Esophagus squamous epithelium (tissue), 5 donors: ENCODE measurements around the gene CMBL. TPM values are rescaled to one million over a fixed set of nuclear protein-coding genes. Genes with fewer than 3 reads are reported as not detected.
A peak's percentile ranks its signal among the peaks of the same experiment; 100 is the strongest.

Source experiments
- DNase-seq: peaks from one replicate; lab custom pipeline; 2025; lab: John Stamatoyannopoulos, UW
- H3K27ac ChIP-seq, 4 donors: fragments of 200-600 bp; sonication (generic); one replicate each; pipeline ENCODE4 v1.5.1; 2016 to 2019; ENCODE audit warnings: mild to moderate bottlenecking in 1 of 4
- H3K27me3 ChIP-seq, 4 donors: fragments of 200-600 bp; sonication (generic); 1 replicate in 3 of 4; 2 replicates in 1 of 4; pipeline versions ENCODE4 v1.5.1 to v1.6.0; 2017 to 2021; ENCODE audit warnings: antibody characterized with exemption in 1 of 4
- H3K36me3 ChIP-seq, 3 donors: fragments of 200-600 bp; sonication (generic); one replicate each; pipeline ENCODE4 v1.5.1; 2016 to 2019
- H3K4me1 ChIP-seq, 3 donors: fragments of 200-600 bp; sonication (generic); one replicate each; pipeline ENCODE4 v1.5.1; 2017 to 2019
- H3K4me3 ChIP-seq, 4 donors: fragments of 200-600 bp; sonication (generic); 1 replicate in 3 of 4; 2 replicates in 1 of 4; pipeline ENCODE4 v1.5.1; 2016 to 2019; ENCODE audit warnings: mild to moderate bottlenecking in 2 of 4, moderate library complexity in 1 of 4
- H3K9me3 ChIP-seq, 3 donors: fragments of 200-600 bp; sonication (generic); one replicate each; pipeline ENCODE4 v1.5.1; 2016 to 2019
- CTCF ChIP-seq, 6 experiments: fragments of 450-650 bp in 4 of 6; fragments of 200-600 bp in 2 of 6; sonication (generic) in 2 of 6; IDR thresholded peaks; one replicate each; pipeline ENCODE4 v1.5.1; 2016 to 2019; ENCODE audit warnings: antibody characterized with exemption in 6 of 6, mild to moderate bottlenecking in 4 of 6, moderate library complexity in 4 of 6
- POLR2A ChIP-seq, 4 donors: fragments of 450-650 bp; IDR thresholded peaks; one replicate each; pipeline ENCODE4 v1.6.1; 2017; ENCODE audit warnings: antibody characterized with exemption in 4 of 4, mild to moderate bottlenecking in 4 of 4, moderate library complexity in 3 of 4
- WGBS, 2 donors: methylation state at CpG; one replicate each; pipeline ENCODE4 v1.1.5; 2018; 5-methylcytosine and 5-hydroxymethylcytosine counted together
- intact Hi-C: fragments of 100-400 bp; cut with DNase I; formaldehyde crosslinking; loops from one replicate; pipeline ENCODE4 v1.15.0; 2022
- total RNA-seq, 4 donors: library from RNA; depleted of rRNA; stranded (reverse); fragments of >200 nt; gene quantifications; one replicate each; pipeline ENCODE4 v1.1.0, GENCODE V29; 2016
- donor health status: DM: yes; HTN: yes; CAD: no.

Gene CMBL
- total RNA-seq, 4 donors from 2014 or later, result 1.1 to 2.1 (median 1.8) TPM

DNA sequence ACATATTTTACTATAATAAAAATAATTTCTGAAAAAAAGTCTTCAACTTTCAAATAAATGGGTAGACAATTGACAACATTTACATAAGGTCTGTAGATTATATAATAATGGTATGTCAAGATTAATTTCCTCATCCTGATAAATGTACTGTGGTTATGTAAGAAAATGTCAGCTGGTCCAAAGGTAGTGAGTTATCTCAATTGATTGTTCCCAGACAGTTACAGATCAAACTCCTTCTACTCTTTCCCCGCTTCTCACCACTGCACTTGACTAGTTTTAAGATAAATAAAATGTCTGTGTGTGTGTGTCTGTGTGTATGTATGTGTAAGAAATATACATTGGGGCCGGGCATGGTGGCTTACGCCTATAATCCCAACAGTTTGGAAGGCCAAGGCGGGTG is 29.4 kb upstream of the CMBL start:
- TF ChIP-seq POLR2A (IDR thresholded peaks at IDR 0.05) (no peak), CTCF (IDR thresholded peaks at IDR 0.05) (no peak)

DNA sequence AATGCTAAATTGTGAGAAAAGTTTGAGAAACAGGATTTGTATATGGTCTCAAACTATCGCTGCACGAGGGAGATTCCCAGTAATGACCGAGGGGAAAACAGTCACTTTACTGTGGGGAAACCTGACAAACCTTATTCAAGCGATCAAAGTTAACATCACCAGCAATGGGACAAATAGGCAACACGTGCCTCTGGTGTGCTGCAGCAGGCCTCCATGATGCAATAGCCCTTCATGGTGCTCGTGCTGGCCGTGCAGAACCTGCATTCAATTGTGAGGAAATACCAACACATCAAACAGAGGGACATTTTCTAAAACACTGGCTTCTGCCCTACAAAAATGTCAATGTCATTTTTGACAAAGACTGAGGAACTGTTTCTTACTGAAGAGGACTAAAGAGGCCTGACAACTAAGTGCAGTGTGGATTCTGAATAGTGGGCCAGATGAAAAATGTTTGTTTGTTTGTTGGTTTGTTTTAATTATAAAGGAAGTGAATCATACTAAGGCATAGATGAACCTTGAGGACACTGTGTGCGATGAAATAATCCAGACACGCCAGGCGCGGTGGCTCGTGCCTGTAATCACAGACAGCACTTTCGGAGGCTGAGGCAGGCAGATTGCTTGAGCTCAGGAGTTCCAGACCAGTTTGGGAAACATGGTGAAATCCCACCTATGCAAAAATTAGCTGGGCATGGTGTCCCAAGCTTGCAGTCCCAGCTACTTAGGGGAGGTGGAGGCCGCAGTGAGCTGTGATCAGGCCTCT is 28.2 kb upstream of the CMBL start:
- intact Hi-C loops, result no loop called here
- no peaks in the 10 kb centered on the region for H3K9me3 ChIP-seq
- no peaks in the 10 kb centered on the region for H3K36me3 ChIP-seq
- TF ChIP-seq CTCF (IDR thresholded peaks at IDR 0.05) (no peak), POLR2A (IDR thresholded peaks at IDR 0.05) (no peak)
- peaks cover 7 to 31% (median 14%) of the 10 kb centered on the region in 3 donors for H3K4me1 ChIP-seq
- H3K27ac ChIP-seq, result no peak overlapping the region
- H3K27me3 ChIP-seq, result peaks cover 0 to 25% (median 0%) of the 10 kb centered on the region in 4 donors
- no peak overlapping the region for H3K4me3 ChIP-seq
- 88 to 91% methylated on average over 14 of the region's 14 CpGs for WGBS, 2 donors
- DNase-seq, result no peak

More for the DNA sequence above, 29.4 kb upstream of the CMBL start:
- Histone ChIP-seq H3K36me3 (no peaks in the 10 kb centered on the region), H3K27me3 (peaks cover 0 to 25% (median 0%) of the 10 kb centered on the region in 4 donors), H3K27ac (no peak overlapping the region), H3K4me3 (no peak overlapping the region), H3K4me1 (peaks cover 5 to 19% (median 7%) of the 10 kb centered on the region in 3 donors), H3K9me3 (no peaks in the 10 kb centered on the region)
- DNase-seq, result no peak
- intact Hi-C loops, result no loop called here
- WGBS, 2 donors, result 94 to 96% methylated on average over 1 to 4 of the region's 4 CpGs

DNA sequence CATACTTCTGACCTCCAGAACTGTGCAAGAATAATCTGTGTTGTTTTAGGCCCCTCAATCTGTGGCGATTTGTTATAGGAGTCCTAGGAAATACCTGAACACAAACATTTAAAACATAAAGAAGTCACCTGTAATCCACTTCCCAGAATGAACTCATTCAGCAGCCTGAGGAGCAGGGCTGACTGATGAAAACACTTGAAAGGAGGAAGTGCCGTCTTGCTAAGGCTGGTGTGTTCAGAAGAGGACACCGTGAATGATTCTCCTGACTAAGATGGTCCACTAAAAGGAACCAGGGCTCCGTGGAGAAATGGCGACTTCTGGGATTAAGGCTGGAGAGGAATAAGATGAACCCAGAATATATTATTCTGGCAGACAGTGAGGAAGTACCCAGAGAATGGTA is 27.1 kb upstream of the CMBL start:
- H3K36me3 ChIP-seq, result no peaks in the 10 kb centered on the region
- TF ChIP-seq POLR2A (IDR thresholded peaks at IDR 0.05), result no peak
- intact Hi-C loops, result no loop called here
- no peaks in the 10 kb centered on the region for H3K9me3 ChIP-seq
- no peak for DNase-seq
- H3K27ac ChIP-seq, result no peak overlapping the region
- 75% methylated on average over 4 to 5 of the region's 5 CpGs for whole genome bisulfite sequencing, 2 donors
- H3K4me3 ChIP-seq, result no peak overlapping the region
- H3K27me3 ChIP-seq, result peaks cover 0 to 25% (median 0%) of the 10 kb centered on the region in 4 donors
- peaks cover 7 to 41% (median 22%) of the 10 kb centered on the region in 3 donors for H3K4me1 ChIP-seq

- 2 to 7% methylated on average over 36 to 52 of the region's 81 CpGs for WGBS, 2 donors
- Histone ChIP-seq H3K27ac (peak overlapping the region in 2 of 4 donors; percentile 14 to 39), H3K4me3 (peak overlapping the region; percentile 44 to 75 (median 60)), H3K27me3 (peaks cover 0 to 25% (median 0%) of the 10 kb centered on the region in 4 donors), H3K9me3 (no peaks in the 10 kb centered on the region), H3K36me3 (no peaks in the 10 kb centered on the region), H3K4me1 (peaks cover 7 to 49% (median 22%) of the 10 kb centered on the region in 3 donors)
- intact Hi-C loops, result no loop called here
- TF ChIP-seq POLR2A (IDR thresholded peaks at IDR 0.05) (no peak), CTCF (IDR thresholded peaks at IDR 0.05) (peak in 1 of 6 experiments; percentile 19)
- DNase-seq, result no peak
Observed at GRCh38 chr5:10333154-10334006, 25.7 kb upstream of the CMBL start.

- no peak overlapping the region for H3K4me3 ChIP-seq
- WGBS, 2 donors, result 86 to 91% methylated on average over 5 of the region's 5 CpGs
- TF ChIP-seq CTCF (IDR thresholded peaks at IDR 0.05) (no peak), POLR2A (IDR thresholded peaks at IDR 0.05) (no peak)
- no peak for DNase-seq
- H3K4me1 ChIP-seq, result peaks cover 7 to 49% (median 22%) of the 10 kb centered on the region in 3 donors
- peaks cover 0 to 25% (median 0%) of the 10 kb centered on the region in 4 donors for H3K27me3 ChIP-seq
- H3K27ac ChIP-seq, result no peak overlapping the region
- H3K36me3 ChIP-seq, result no peaks in the 10 kb centered on the region
- H3K9me3 ChIP-seq, result no peaks in the 10 kb centered on the region
- intact Hi-C loops, result no loop called here
Observed at GRCh38 chr5:10332301-10332700, 24.6 kb upstream of the CMBL start.
